Embryonic facial prominence (tissue), 1 donor: ENCODE data around the gene OSBPL10.
"Not testable (repeated sequence)": the region's sequence is repeated elsewhere in the genome, so short reads cannot be mapped to it uniquely, and the experiment has no call there.

Experiments
- DNase-seq: peaks from one replicate; pipeline ENCODE4 v3.0.0-alpha.2; 2016; ENCODE audit errors: extremely low spot score

OSBPL10 gene

GRCh38 chr3:31891876-31892455 is 89.1 kb downstream of the OSBPL10 start:
- DNase-seq, result no peak

- no peak for DNase-seq
Measured at GRCh38 chr3:31890742-31891469, 90.2 kb downstream of the OSBPL10 start.

GRCh38 chr3:31890007-31890406 is 91.1 kb downstream of the OSBPL10 start:
- DNase-seq, result no peak

GRCh38 chr3:31885235-31885634 is 95.8 kb downstream of the OSBPL10 start:
- no peak for DNase-seq

GRCh38 chr3:31884251-31884650 is 96.8 kb downstream of the OSBPL10 start:
- no peak for DNase-seq

GRCh38 chr3:31882895-31883294 is 98.2 kb downstream of the OSBPL10 start:
- no peak for DNase-seq

GRCh38 chr3:31882431-31882830 is 98.6 kb downstream of the OSBPL10 start:
- DNase-seq, result no peak

- DNase-seq, result no peak
Measured at GRCh38 chr3:31880482-31881078, 100.5 kb downstream of the OSBPL10 start.

GRCh38 chr3:31880020-31880419 is 101.0 kb downstream of the OSBPL10 start:
- DNase-seq, result no peak

GRCh38 chr3:31879365-31879764 is 101.7 kb downstream of the OSBPL10 start:
- no peak for DNase-seq

- no peak for DNase-seq
Measured at GRCh38 chr3:31878231-31878838, 102.7 kb downstream of the OSBPL10 start.

- no peak for DNase-seq
Measured at GRCh38 chr3:31876331-31876730, 104.7 kb downstream of the OSBPL10 start.

- no peak for DNase-seq
Measured at GRCh38 chr3:31875437-31875836, 105.6 kb downstream of the OSBPL10 start.

- no peak for DNase-seq
Measured at GRCh38 chr3:31873254-31873820, 107.7 kb downstream of the OSBPL10 start.

GRCh38 chr3:31871939-31872507 is 109.0 kb downstream of the OSBPL10 start:
- no peak for DNase-seq

- DNase-seq, result not testable (repeated sequence)
Measured at GRCh38 chr3:31870111-31870510, 111.0 kb downstream of the OSBPL10 start.

GRCh38 chr3:31868236-31868635 is 112.8 kb downstream of the OSBPL10 start:
- no peak for DNase-seq

- no peak for DNase-seq
Measured at GRCh38 chr3:31862666-31863279, 118.3 kb downstream of the OSBPL10 start.

- no peak for DNase-seq
Measured at GRCh38 chr3:31861826-31862225, 119.2 kb downstream of the OSBPL10 start.

- DNase-seq, result not testable (repeated sequence)
Measured at GRCh38 chr3:31860642-31861041, 120.4 kb downstream of the OSBPL10 start.

- no peak for DNase-seq
Measured at GRCh38 chr3:31859245-31859644, 121.8 kb downstream of the OSBPL10 start.

GRCh38 chr3:31858439-31858838 is 122.6 kb downstream of the OSBPL10 start:
- DNase-seq, result no peak
